GM12878 (cell line): Measurements from ENCODE around the gene STON2.

ENCODE experiments used
- POU2F2 ChIP-seq: IDR thresholded peaks from 3 replicates; pipeline ENCODE4 v1.6.1; 2011; ENCODE audit warnings: low read depth, mild to moderate bottlenecking, low read length, borderline replicate concordance
- SRF ChIP-seq, 2 experiments: IDR thresholded peaks; 2 replicates each; pipeline ENCODE4 v1.6.1; 2011; ENCODE audit warnings: low read depth in 2 of 2, low read length in 2 of 2, mild to moderate bottlenecking in 1 of 2, moderate library complexity in 1 of 2
- TF ChIP-seq, protein P1 (sequence below): IDR thresholded peaks from 2 replicates; pipeline ENCODE4 v1.6.1; 2012; ENCODE audit warnings: low read depth, low read length, improper control_type of control experiment
- TF ChIP-seq, protein P2 (sequence below), 3 experiments: IDR thresholded peaks in 2 of 3; conservative IDR thresholded peaks in 1 of 3; 2 replicates each; pipeline ENCODE4 v1.5.1; 2011; ENCODE audit warnings: low read depth in 3 of 3, low read length in 3 of 3, mild to moderate bottlenecking in 3 of 3, control low read depth in 2 of 3, moderate library complexity in 2 of 3, inconsistent platforms in 1 of 3, mixed read lengths in 1 of 3; ENCODE audit not compliant: control insufficient read depth in 2 of 3, insufficient read depth in 1 of 3; ENCODE audit errors: extremely low read depth in 1 of 3

DNA sequence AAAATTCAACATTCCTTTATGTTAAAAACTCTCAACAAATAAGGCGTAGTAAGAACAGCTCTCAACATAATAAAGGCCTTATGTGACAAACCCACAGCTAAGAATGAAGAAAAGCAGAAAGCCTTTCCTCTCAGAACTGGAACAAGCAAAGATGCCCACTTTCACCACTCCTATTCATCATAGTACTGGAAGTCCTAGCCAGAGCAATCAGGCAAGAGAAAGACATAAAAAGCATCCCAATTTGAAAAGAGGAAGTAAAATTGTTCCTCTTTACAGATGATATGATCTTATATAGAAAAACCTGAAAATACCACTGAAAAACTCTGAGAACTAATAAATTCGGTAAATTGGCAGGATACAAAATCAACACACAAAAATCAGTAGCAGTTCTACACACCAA, 52.1 kb downstream of the STON2 start:
- TF ChIP-seq, protein P1, sequence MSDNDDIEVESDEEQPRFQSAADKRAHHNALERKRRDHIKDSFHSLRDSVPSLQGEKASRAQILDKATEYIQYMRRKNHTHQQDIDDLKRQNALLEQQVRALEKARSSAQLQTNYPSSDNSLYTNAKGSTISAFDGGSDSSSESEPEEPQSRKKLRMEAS, result no peak
- TF ChIP-seq, protein P2, sequence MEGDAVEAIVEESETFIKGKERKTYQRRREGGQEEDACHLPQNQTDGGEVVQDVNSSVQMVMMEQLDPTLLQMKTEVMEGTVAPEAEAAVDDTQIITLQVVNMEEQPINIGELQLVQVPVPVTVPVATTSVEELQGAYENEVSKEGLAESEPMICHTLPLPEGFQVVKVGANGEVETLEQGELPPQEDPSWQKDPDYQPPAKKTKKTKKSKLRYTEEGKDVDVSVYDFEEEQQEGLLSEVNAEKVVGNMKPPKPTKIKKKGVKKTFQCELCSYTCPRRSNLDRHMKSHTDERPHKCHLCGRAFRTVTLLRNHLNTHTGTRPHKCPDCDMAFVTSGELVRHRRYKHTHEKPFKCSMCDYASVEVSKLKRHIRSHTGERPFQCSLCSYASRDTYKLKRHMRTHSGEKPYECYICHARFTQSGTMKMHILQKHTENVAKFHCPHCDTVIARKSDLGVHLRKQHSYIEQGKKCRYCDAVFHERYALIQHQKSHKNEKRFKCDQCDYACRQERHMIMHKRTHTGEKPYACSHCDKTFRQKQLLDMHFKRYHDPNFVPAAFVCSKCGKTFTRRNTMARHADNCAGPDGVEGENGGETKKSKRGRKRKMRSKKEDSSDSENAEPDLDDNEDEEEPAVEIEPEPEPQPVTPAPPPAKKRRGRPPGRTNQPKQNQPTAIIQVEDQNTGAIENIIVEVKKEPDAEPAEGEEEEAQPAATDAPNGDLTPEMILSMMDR (IDR thresholded peaks at IDR 0.05 in 2 of 3, conservative IDR thresholded peaks at IDR 0.05 in 1 of 3; ENCODE audit: control insufficient read depth in 2 of 3, extremely low read depth in 1 of 3, insufficient read depth in 1 of 3, low read depth in 3 of 3, low read length in 3 of 3), result no peak
- TF ChIP-seq POU2F2, result no peak
- TF ChIP-seq SRF (IDR thresholded peaks at IDR 0.05; ENCODE audit: low read depth in 2 of 2, low read length in 2 of 2), result no peak
